GM12873 (cell line): Measurements from ENCODE around the gene PHACTR2.

ENCODE experiments used
- CTCF ChIP-seq: IDR thresholded peaks from 2 replicates; pipeline ENCODE4 v1.5.1; 2012; ENCODE audit warnings: low read depth, mild to moderate bottlenecking, moderate library complexity, low read length, control low read depth; ENCODE audit not compliant: insufficient read depth; ENCODE audit errors: missing control alignments

The PHACTR2 gene

GRCh38 chr6:143823548-143823947 is 145.8 kb downstream of the PHACTR2 start:
- TF ChIP-seq CTCF = no peak

- no peak for TF ChIP-seq CTCF
Measured at GRCh38 chr6:143828572-143828971, 150.8 kb downstream of the PHACTR2 start.

DNA sequence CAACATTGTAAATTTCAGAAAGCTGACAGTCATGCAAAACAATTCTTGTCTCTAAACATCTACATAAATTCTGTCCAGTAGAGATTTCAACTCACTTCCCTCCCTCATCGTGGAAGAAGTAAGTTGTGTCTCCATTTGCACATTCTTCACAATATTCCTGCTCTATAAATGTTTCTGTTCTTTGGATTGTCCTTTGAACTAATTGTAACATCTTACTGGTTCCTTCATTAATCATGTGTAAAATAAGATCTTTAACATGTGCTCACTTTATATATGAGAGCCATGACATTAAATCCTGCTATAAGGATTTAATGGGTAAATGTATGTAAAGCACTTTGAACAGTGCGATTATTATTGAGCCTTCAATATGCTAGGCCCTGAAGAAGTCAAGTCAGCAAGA is 158.4 kb downstream of the PHACTR2 start:
- no peak for TF ChIP-seq CTCF

- no peak for TF ChIP-seq CTCF
Measured at GRCh38 chr6:143838395-143838794, 160.6 kb downstream of the PHACTR2 start.

- no peak for TF ChIP-seq CTCF
Measured at GRCh38 chr6:143839196-143839595, 161.4 kb downstream of the PHACTR2 start.

- no peak for TF ChIP-seq CTCF
Measured at GRCh38 chr6:143840595-143841265, 163.0 kb downstream of the PHACTR2 start.

DNA sequence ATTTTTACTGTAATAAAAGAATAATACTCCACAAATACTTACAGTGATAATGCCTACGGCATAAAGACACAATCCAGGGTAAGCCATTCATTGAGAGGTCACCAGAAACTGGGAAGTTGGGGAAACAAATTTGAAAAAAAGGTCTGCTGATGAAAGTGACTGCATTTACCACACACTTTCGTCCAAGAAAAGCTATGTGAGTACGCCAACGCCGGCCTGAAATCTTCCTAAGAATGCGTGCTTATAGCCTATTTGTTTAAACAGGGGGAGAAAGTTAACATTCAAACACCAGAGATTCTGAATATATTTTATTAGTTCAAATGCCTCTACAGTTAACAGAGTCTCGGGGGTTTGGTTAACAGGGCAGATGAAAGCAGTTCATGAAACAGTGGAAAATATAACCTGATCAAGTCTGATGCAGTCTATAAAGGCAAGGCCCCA is 164.7 kb downstream of the PHACTR2 start:
- TF ChIP-seq CTCF = no peak
